ENCODE data around the gene PKD2. TPM values are rescaled to one million over a fixed set of nuclear protein-coding genes. Genes with fewer than 3 reads are reported as not detected.

The PKD2 gene
- total RNA-seq, 2 experiments from 2014 or later = 7.4 to 7.7 TPM

- no peak overlapping the region for H3K4me3 Mint-ChIP-seq
- peaks cover 2% of the 10 kb centered on the region for H3K36me3 Mint-ChIP-seq (ENCODE audit: low read depth)
- no peak for ATAC-seq
- no peaks in the 10 kb centered on the region for H3K4me1 Mint-ChIP-seq (ENCODE audit: low read depth)
- H3K9me3 Mint-ChIP-seq (ENCODE audit: insufficient read depth) = no peaks in the 10 kb centered on the region
- DNase-seq = no peak
- no peak overlapping the region for H3K27ac Mint-ChIP-seq
- ChIA-PET CTCF (no interaction called here), POLR2A (no interaction called here)
- H3K27me3 Mint-ChIP-seq (ENCODE audit: low read depth) = peaks cover 5% of the 10 kb centered on the region
These were observed 73.2 kb downstream of the PKD2 start for GRCh38 chr4:88080626-88081025.

GRCh38 chr4:88087004-88087403 is 79.6 kb downstream of the PKD2 start:
- POLR2A ChIA-PET = no interaction called here
- no peak overlapping the region for H3K27ac Mint-ChIP-seq
- no peak overlapping the region for H3K4me3 Mint-ChIP-seq
- H3K9me3 Mint-ChIP-seq (ENCODE audit: insufficient read depth) = no peaks in the 10 kb centered on the region
- H3K4me1 Mint-ChIP-seq (ENCODE audit: low read depth) = no peaks in the 10 kb centered on the region
- CTCF ChIA-PET = interaction anchor here (1.0 kb wide), 1 partner anchor 76 kb away, joined by 3 read pairs; no protein-coding TSS in a partner anchor
- ATAC-seq (no peak), DNase-seq (no peak)
- peaks cover 7% of the 10 kb centered on the region for H3K27me3 Mint-ChIP-seq (ENCODE audit: low read depth)
- H3K36me3 Mint-ChIP-seq (ENCODE audit: low read depth) = no peaks in the 10 kb centered on the region

- ChIA-PET POLR2A (no interaction called here), CTCF (no interaction called here)
- peaks cover 2% of the 10 kb centered on the region for H3K27me3 Mint-ChIP-seq (ENCODE audit: low read depth)
- H3K4me1 Mint-ChIP-seq (ENCODE audit: low read depth) = no peaks in the 10 kb centered on the region
- no peaks in the 10 kb centered on the region for H3K36me3 Mint-ChIP-seq (ENCODE audit: low read depth)
- no peak overlapping the region for H3K4me3 Mint-ChIP-seq
- DNase-seq (no peak), ATAC-seq (no peak)
- no peak overlapping the region for H3K27ac Mint-ChIP-seq
- H3K9me3 Mint-ChIP-seq (ENCODE audit: insufficient read depth) = no peaks in the 10 kb centered on the region
These were observed 83.5 kb downstream of the PKD2 start for GRCh38 chr4:88090898-88091297.

GRCh38 chr4:88091378-88091777 is 83.9 kb downstream of the PKD2 start:
- no peak for ATAC-seq

GRCh38 chr4:88093874-88094273 is 86.4 kb downstream of the PKD2 start:
- DNase-seq = no peak
- Mint-ChIP-seq H3K27me3 (ENCODE audit: low read depth) (peaks cover 3% of the 10 kb centered on the region), H3K27ac (no peak overlapping the region), H3K4me3 (no peak overlapping the region), H3K9me3 (ENCODE audit: insufficient read depth) (no peaks in the 10 kb centered on the region), H3K4me1 (ENCODE audit: low read depth) (no peaks in the 10 kb centered on the region), H3K36me3 (ENCODE audit: low read depth) (no peaks in the 10 kb centered on the region)
- POLR2A ChIA-PET = no interaction called here
- ATAC-seq = no peak
- CTCF ChIA-PET = no interaction called here

More at GRCh38 chr4:88091378-88091777, 83.9 kb downstream of the PKD2 start:
- Mint-ChIP-seq H3K9me3 (ENCODE audit: insufficient read depth) (no peaks in the 10 kb centered on the region), H3K4me1 (ENCODE audit: low read depth) (no peaks in the 10 kb centered on the region), H3K27me3 (ENCODE audit: low read depth) (peaks cover 4% of the 10 kb centered on the region), H3K4me3 (no peak overlapping the region), H3K27ac (no peak overlapping the region), H3K36me3 (ENCODE audit: low read depth) (no peaks in the 10 kb centered on the region)
- ChIA-PET POLR2A (no interaction called here), CTCF (no interaction called here)
- no peak for DNase-seq

GRCh38 chr4:88097301-88097700 is 89.9 kb downstream of the PKD2 start:
- DNase-seq = no peak
- H3K4me1 Mint-ChIP-seq (ENCODE audit: low read depth) = no peaks in the 10 kb centered on the region
- H3K4me3 Mint-ChIP-seq = no peak overlapping the region
- ChIA-PET CTCF (no interaction called here), POLR2A (no interaction called here)
- no peak overlapping the region for H3K27ac Mint-ChIP-seq
- no peak for ATAC-seq
- peaks cover 7% of the 10 kb centered on the region for H3K27me3 Mint-ChIP-seq (ENCODE audit: low read depth)
- H3K9me3 Mint-ChIP-seq (ENCODE audit: insufficient read depth) = no peaks in the 10 kb centered on the region
- H3K36me3 Mint-ChIP-seq (ENCODE audit: low read depth) = no peaks in the 10 kb centered on the region

GRCh38 chr4:88097781-88098180 is 90.3 kb downstream of the PKD2 start:
- DNase-seq (no peak), ATAC-seq (no peak)
- Mint-ChIP-seq H3K27me3 (ENCODE audit: low read depth) (peaks cover 7% of the 10 kb centered on the region), H3K36me3 (ENCODE audit: low read depth) (no peaks in the 10 kb centered on the region), H3K4me1 (ENCODE audit: low read depth) (no peaks in the 10 kb centered on the region), H3K4me3 (no peak overlapping the region), H3K9me3 (ENCODE audit: insufficient read depth) (no peaks in the 10 kb centered on the region), H3K27ac (no peak overlapping the region)
- POLR2A ChIA-PET = no interaction called here
- CTCF ChIA-PET = no interaction called here

- no peaks in the 10 kb centered on the region for H3K4me1 Mint-ChIP-seq (ENCODE audit: low read depth)
- DNase-seq (no peak), ATAC-seq (no peak)
- POLR2A ChIA-PET = no interaction called here
- no peak overlapping the region for H3K4me3 Mint-ChIP-seq
- no peak overlapping the region for H3K27ac Mint-ChIP-seq
- CTCF ChIA-PET = no interaction called here
- H3K9me3 Mint-ChIP-seq (ENCODE audit: insufficient read depth) = no peaks in the 10 kb centered on the region
- H3K36me3 Mint-ChIP-seq (ENCODE audit: low read depth) = no peaks in the 10 kb centered on the region
- H3K27me3 Mint-ChIP-seq (ENCODE audit: low read depth) = peaks cover 9% of the 10 kb centered on the region
These were observed 91.7 kb downstream of the PKD2 start for GRCh38 chr4:88098993-88099752.

- Mint-ChIP-seq H3K27ac (no peak overlapping the region), H3K4me1 (ENCODE audit: low read depth) (no peaks in the 10 kb centered on the region), H3K4me3 (no peak overlapping the region), H3K36me3 (ENCODE audit: low read depth) (no peaks in the 10 kb centered on the region), H3K27me3 (ENCODE audit: low read depth) (peaks cover 13% of the 10 kb centered on the region), H3K9me3 (ENCODE audit: insufficient read depth) (no peaks in the 10 kb centered on the region)
- ChIA-PET CTCF (no interaction called here), POLR2A (no interaction called here)
- ATAC-seq (no peak), DNase-seq (no peak)
These were observed 93.7 kb downstream of the PKD2 start for GRCh38 chr4:88101165-88101564.

GRCh38 chr4:88102026-88102425 is 94.6 kb downstream of the PKD2 start:
- Mint-ChIP-seq H3K27ac (no peak overlapping the region), H3K9me3 (ENCODE audit: insufficient read depth) (no peaks in the 10 kb centered on the region), H3K27me3 (ENCODE audit: low read depth) (peaks cover 13% of the 10 kb centered on the region), H3K4me1 (ENCODE audit: low read depth) (no peaks in the 10 kb centered on the region), H3K36me3 (ENCODE audit: low read depth) (no peaks in the 10 kb centered on the region), H3K4me3 (no peak overlapping the region)
- CTCF ChIA-PET = no interaction called here
- ATAC-seq (no peak), DNase-seq (no peak)
- POLR2A ChIA-PET = no interaction called here

GRCh38 chr4:88104902-88105610 is 97.6 kb downstream of the PKD2 start:
- DNase-seq (no peak), ATAC-seq (no peak)
- no peak overlapping the region for H3K27ac Mint-ChIP-seq
- H3K27me3 Mint-ChIP-seq (ENCODE audit: low read depth) = peaks cover 11% of the 10 kb centered on the region
- no peaks in the 10 kb centered on the region for H3K36me3 Mint-ChIP-seq (ENCODE audit: low read depth)
- ChIA-PET POLR2A (interaction anchor here (0.6 kb wide), 1 partner anchor 98 kb away, joined by 4 read pairs; no protein-coding TSS in a partner anchor), CTCF (no interaction called here)
- no peak overlapping the region for H3K4me3 Mint-ChIP-seq
- no peaks in the 10 kb centered on the region for H3K9me3 Mint-ChIP-seq (ENCODE audit: insufficient read depth)
- no peaks in the 10 kb centered on the region for H3K4me1 Mint-ChIP-seq (ENCODE audit: low read depth)

- ChIA-PET POLR2A (no interaction called here), CTCF (no interaction called here)
- no peaks in the 10 kb centered on the region for H3K4me1 Mint-ChIP-seq (ENCODE audit: low read depth)
- DNase-seq (no peak), ATAC-seq (no peak)
- H3K9me3 Mint-ChIP-seq (ENCODE audit: insufficient read depth) = no peaks in the 10 kb centered on the region
- H3K36me3 Mint-ChIP-seq (ENCODE audit: low read depth) = no peaks in the 10 kb centered on the region
- H3K4me3 Mint-ChIP-seq = no peak overlapping the region
- no peak overlapping the region for H3K27ac Mint-ChIP-seq
- peaks cover 11% of the 10 kb centered on the region for H3K27me3 Mint-ChIP-seq (ENCODE audit: low read depth)
These were observed 98.8 kb downstream of the PKD2 start for GRCh38 chr4:88106205-88106604.
